Measurements from ENCODE around the gene PIK3CD. TPM values are rescaled to one million over a fixed set of nuclear protein-coding genes. Genes with fewer than 3 reads are reported as not detected.

PIK3CD gene
- total RNA-seq, 1 experiment from 2014 or later, result 0.77 TPM

DNA sequence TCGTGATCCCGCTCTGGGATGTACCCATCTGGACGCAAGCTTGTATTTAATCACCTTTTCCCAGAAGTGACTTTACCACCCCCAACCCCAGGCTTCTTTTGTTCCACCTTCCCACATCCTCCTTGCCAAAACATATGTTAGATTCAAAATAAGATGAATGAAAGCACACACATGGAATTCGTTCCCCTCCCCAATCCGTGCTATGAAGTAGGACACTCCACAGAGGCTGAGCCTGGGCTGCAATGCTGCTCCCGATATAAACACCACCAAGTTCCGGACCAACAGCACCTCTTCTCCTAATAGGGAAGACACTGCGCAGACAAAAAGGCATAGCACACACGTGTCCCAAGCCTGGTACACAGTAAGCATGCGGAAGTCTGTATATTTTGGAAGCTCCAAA is 86.1 kb downstream of the PIK3CD start:
- Mint-ChIP-seq H3K27ac (ENCODE audit: unreplicated experiment) (no peak overlapping the region), H3K36me3 (ENCODE audit: insufficient read depth, unreplicated experiment) (peaks cover 70% of the 10 kb centered on the region), H3K4me1 (ENCODE audit: low read depth, unreplicated experiment) (no peaks in the 10 kb centered on the region), H3K4me3 (ENCODE audit: unreplicated experiment) (no peak overlapping the region), H3K9me3 (ENCODE audit: unreplicated experiment) (no peaks in the 10 kb centered on the region), H3K27me3 (ENCODE audit: insufficient read depth, unreplicated experiment) (no peaks in the 10 kb centered on the region)
- no peak for DNase-seq
- peaks cover 4% of the 10 kb centered on the region for H3K36me3 ChIP-seq (ENCODE audit: control insufficient read depth, insufficient read depth, low read length)
- no peaks in the 10 kb centered on the region for H3K4me1 ChIP-seq
- no peak overlapping the region for H3K4me3 ChIP-seq (ENCODE audit: low read depth, low read length)
- H3K9me3 ChIP-seq, result no peaks in the 10 kb centered on the region
- CTCF ChIA-PET, result no interaction called here
- POLR2A ChIA-PET, result interaction anchor here (0.5 kb wide), 1 partner anchor 10 kb away, joined by 3 read pairs; no protein-coding TSS in a partner anchor
- intact Hi-C loops (cut with micrococcal nuclease; ENCODE audit: unreplicated experiment), result no loop called here
- TF ChIP-seq, protein P1, sequence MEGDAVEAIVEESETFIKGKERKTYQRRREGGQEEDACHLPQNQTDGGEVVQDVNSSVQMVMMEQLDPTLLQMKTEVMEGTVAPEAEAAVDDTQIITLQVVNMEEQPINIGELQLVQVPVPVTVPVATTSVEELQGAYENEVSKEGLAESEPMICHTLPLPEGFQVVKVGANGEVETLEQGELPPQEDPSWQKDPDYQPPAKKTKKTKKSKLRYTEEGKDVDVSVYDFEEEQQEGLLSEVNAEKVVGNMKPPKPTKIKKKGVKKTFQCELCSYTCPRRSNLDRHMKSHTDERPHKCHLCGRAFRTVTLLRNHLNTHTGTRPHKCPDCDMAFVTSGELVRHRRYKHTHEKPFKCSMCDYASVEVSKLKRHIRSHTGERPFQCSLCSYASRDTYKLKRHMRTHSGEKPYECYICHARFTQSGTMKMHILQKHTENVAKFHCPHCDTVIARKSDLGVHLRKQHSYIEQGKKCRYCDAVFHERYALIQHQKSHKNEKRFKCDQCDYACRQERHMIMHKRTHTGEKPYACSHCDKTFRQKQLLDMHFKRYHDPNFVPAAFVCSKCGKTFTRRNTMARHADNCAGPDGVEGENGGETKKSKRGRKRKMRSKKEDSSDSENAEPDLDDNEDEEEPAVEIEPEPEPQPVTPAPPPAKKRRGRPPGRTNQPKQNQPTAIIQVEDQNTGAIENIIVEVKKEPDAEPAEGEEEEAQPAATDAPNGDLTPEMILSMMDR (IDR thresholded peaks at IDR 0.05; ENCODE audit: insufficient read depth in 1 of 2, low read depth in 1 of 2, low read length in 1 of 2, severe bottlenecking in 1 of 2, unreplicated experiment in 1 of 2), result no peak
- BruUV-seq (replicated peaks), result no TSS peak
- H3K27me3 ChIP-seq (replicated peaks; ENCODE audit: control insufficient read depth, insufficient read depth, low read length), result no peaks in the 10 kb centered on the region

DNA sequence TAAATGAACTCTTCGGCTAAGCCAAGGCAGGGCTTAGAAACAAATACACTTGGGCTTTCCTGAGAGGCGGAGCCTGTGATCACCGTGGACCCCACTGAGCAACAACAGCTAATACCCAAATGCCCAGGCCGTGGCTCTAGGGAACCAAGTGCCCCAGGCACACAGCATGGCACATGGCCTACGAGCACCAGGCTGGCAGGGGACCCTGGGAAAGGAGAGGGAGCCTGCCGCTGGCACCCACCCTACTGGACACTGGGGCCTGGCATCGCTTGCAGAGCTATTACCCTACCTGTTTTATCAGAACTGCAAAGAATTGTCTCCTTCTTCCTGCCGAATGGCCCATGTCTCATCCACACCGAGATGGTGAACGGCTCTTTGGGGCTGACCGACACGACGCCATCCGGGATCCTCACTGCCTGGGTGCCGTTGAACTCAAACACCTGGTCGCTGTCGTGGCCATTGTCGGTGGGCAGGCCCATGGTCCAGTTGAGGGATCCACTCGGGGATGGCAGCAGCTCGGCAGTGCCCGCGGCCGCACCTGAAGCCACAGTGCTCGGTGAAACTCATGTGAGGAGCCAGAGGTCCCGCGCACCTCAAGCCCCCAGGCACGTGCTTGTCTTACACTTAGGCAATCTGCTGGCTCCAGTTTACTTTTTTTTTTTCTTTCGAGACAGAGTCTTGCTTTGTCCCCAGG is 92.7 kb downstream of the PIK3CD start:
- intact Hi-C loops (cut with micrococcal nuclease; ENCODE audit: unreplicated experiment), result no loop called here
- H3K27me3 Mint-ChIP-seq (ENCODE audit: insufficient read depth, unreplicated experiment), result no peaks in the 10 kb centered on the region
- ChIA-PET CTCF (no interaction called here), POLR2A (no interaction called here)
- BruUV-seq (replicated peaks), result no TSS peak
- no peaks in the 10 kb centered on the region for H3K27me3 ChIP-seq (replicated peaks; ENCODE audit: control insufficient read depth, insufficient read depth, low read length)
- H3K4me1 Mint-ChIP-seq (ENCODE audit: low read depth, unreplicated experiment), result no peaks in the 10 kb centered on the region
- H3K4me3 Mint-ChIP-seq (ENCODE audit: unreplicated experiment), result no peak overlapping the region
- H3K4me3 ChIP-seq (ENCODE audit: low read depth, low read length), result no peak overlapping the region
- H3K9me3 Mint-ChIP-seq (ENCODE audit: unreplicated experiment), result no peaks in the 10 kb centered on the region
- no peaks in the 10 kb centered on the region for H3K4me1 ChIP-seq
- DNase-seq, result no peak
- H3K9me3 ChIP-seq, result no peaks in the 10 kb centered on the region
- TF ChIP-seq, protein P1 (IDR thresholded peaks at IDR 0.05; ENCODE audit: insufficient read depth in 1 of 2, low read depth in 1 of 2, low read length in 1 of 2, severe bottlenecking in 1 of 2, unreplicated experiment in 1 of 2), result no peak
- H3K36me3 Mint-ChIP-seq (ENCODE audit: insufficient read depth, unreplicated experiment), result peaks cover 64% of the 10 kb centered on the region
- no peak overlapping the region for H3K27ac Mint-ChIP-seq (ENCODE audit: unreplicated experiment)
- H3K36me3 ChIP-seq (ENCODE audit: control insufficient read depth, insufficient read depth, low read length), result no peaks in the 10 kb centered on the region; the same call in 1 of the 2 replicates

DNA sequence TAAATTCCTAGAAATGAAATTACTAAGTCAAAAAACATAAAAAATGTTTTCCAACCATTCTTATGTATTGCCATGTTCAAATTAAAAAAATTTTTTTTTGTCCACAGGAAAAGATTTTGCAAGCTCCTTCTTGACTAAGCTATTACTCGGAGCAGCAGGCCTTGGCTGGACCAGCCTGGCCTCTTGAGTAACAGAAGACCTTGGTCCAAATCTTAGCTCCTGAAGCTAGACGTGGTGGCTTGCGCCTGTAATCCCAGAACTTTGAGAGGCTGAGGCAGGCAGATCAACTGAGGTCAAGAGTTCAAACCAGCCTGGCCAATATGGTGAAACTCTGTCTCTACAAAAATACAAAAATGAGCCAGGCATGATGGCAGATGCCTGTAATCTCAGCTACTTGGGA is 94.7 kb downstream of the PIK3CD start:
- no peak overlapping the region for H3K4me3 ChIP-seq (ENCODE audit: low read depth, low read length)
- no peaks in the 10 kb centered on the region for H3K9me3 ChIP-seq
- Mint-ChIP-seq H3K27me3 (ENCODE audit: insufficient read depth, unreplicated experiment) (no peaks in the 10 kb centered on the region), H3K36me3 (ENCODE audit: insufficient read depth, unreplicated experiment) (peaks cover 57% of the 10 kb centered on the region), H3K4me3 (ENCODE audit: unreplicated experiment) (no peak overlapping the region), H3K4me1 (ENCODE audit: low read depth, unreplicated experiment) (no peaks in the 10 kb centered on the region), H3K27ac (ENCODE audit: unreplicated experiment) (no peak overlapping the region), H3K9me3 (ENCODE audit: unreplicated experiment) (no peaks in the 10 kb centered on the region)
- H3K36me3 ChIP-seq (ENCODE audit: control insufficient read depth, insufficient read depth, low read length), result no peaks in the 10 kb centered on the region; the same call in 1 of the 2 replicates
- H3K27me3 ChIP-seq (replicated peaks; ENCODE audit: control insufficient read depth, insufficient read depth, low read length), result no peaks in the 10 kb centered on the region
- H3K4me1 ChIP-seq, result no peaks in the 10 kb centered on the region
- POLR2A ChIA-PET, result no interaction called here
- no TSS peak for BruUV-seq (replicated peaks)
- intact Hi-C loops (cut with micrococcal nuclease; ENCODE audit: unreplicated experiment), result no loop called here
- CTCF ChIA-PET, result no interaction called here
- TF ChIP-seq, protein P1 (IDR thresholded peaks at IDR 0.05; ENCODE audit: insufficient read depth in 1 of 2, low read depth in 1 of 2, low read length in 1 of 2, severe bottlenecking in 1 of 2, unreplicated experiment in 1 of 2), result no peak
- no peak for DNase-seq
